ENCODE data around the gene MYCN.
"Not testable (repeated sequence)": the region's sequence is repeated elsewhere in the genome, so short reads cannot be mapped to it uniquely, and the experiment has no call there.

MYCN gene

DNA sequence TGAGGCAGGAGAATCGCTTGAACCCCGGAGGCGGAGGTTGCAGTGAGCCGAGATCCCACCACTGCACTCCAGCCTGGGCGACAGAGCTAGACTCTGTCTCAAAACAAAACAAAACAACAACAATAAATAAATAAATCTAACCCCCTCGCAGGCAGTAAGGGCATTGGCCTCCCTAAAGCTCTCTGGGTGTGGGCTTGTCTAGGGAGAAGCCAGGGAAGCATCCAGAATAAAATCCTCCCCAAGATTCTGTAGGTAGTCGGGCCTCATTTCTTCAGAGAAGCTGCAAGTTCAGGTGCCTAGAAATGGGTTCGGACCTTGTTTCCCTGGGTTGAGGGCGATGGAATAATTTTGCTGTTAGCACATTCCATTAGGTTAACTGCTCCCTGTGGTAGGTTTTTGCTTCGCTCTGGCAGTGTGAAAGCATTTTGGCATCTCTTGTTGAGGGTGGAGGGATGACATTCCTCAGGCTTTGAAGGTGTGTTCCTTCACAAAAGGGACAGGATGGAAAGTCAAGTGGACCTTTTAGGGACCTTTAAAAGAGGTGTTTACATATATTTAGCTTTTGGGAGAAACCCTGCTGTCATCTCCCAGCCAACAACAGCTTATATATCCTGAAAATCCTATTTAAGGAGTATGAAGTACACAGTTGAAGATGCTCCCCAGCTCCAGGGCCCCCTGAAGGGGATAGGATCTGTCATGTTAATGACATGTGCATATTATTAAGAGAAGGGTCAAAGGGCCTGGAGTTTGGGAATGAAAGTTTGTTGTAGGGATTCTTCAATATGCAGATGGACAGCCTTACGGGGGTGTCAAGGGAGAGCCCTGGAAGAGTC, 17.7 kb downstream of the MYCN start:
- DNase-seq (ENCODE audit: low spot score), result no peak

DNA sequence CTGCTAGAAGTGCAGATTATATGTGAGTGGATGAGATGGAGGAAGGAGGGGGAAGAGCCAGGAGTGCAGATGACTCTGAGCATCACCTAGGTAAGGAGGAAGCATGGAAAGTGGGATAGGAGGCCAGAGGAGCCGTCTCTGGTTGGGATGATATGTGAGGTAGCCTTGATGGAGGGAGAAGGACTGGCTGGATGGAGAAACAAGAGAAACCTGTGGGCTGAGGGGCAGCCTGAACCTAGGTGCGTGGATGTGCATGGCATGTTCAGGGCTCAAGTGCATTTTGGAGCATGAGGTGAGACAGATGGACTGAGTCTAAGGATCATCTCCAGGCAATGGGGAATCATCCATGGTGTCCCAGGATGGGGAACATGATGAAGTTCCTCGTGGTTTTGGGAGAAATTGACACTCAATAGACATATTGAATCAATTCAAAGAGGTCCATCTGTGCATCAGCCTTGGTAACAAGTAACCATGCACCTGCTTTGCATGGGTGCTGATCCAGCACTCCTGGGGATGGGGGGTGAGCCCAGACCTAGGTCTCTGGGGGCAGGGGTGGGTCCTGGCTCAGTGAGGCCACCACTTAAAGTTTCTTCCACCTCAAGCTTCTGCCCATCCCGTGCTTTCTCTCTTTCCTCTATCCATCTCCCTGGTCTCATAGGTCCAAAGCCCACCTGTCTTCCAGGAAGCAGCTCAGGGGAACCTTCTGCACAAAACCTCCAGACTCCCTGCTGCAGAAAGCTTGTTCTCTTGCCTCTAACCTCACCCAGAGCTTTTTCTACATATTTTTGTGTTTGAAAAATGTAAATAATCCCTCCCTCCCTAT, 19.2 kb downstream of the MYCN start:
- DNase-seq (ENCODE audit: low spot score), result no peak

DNA sequence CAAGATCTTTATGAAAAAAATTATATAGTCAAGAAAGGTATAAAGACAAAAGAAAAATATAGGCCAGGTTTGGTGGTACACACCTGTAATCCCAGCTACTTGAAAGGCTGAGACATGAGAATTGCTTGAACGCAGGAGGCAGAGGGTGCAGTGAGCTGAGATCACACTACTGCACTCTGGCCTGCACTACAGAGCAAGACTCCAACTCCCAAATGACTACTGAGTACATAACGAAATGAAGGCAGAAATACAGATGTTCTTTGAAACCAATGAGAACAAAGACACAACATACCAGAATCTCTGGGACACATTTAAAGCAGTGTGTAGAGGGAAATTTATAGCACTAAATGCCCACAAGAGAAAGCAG, 19.8 kb downstream of the MYCN start:
- DNase-seq (ENCODE audit: low spot score), result not testable (repeated sequence)

DNA sequence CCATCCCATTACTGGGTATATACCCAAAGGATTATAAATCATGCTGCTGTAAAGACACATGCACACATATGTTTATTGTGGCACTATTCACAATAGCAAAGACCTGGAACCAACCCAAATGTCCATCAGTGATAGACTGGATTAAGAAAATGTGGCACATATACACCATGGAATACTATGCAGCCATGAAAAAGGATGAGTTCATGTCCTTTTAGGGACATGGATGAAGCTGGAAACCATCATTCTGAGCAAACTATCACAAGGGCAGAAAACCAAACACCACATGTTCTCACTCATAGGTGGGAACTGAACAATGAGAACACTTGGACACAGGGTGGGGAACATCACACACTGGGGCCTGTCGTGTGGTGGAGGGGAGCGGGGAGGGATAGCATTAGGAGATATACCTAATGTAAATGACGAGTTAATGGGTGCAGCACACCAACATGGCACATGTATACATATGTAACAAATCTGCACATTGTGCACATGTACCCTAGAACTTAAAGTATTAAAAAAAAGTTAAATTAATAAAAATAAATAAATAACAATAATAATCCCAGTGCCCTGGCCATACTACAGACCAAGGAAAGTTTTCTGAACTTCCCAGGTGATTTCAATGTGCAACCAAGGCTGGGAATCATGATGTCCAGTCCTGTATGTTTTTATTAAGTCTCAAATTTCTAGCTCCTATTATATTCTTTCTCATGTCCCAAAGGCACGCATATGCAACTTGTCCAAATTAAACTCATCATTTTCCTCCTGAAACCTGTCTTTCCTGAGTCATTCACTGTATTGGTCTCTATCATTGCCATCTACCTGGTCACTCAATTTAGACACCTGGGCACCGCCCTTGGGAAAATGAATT, 23.0 kb downstream of the MYCN start:
- not testable (repeated sequence) for DNase-seq (ENCODE audit: low spot score)

DNA sequence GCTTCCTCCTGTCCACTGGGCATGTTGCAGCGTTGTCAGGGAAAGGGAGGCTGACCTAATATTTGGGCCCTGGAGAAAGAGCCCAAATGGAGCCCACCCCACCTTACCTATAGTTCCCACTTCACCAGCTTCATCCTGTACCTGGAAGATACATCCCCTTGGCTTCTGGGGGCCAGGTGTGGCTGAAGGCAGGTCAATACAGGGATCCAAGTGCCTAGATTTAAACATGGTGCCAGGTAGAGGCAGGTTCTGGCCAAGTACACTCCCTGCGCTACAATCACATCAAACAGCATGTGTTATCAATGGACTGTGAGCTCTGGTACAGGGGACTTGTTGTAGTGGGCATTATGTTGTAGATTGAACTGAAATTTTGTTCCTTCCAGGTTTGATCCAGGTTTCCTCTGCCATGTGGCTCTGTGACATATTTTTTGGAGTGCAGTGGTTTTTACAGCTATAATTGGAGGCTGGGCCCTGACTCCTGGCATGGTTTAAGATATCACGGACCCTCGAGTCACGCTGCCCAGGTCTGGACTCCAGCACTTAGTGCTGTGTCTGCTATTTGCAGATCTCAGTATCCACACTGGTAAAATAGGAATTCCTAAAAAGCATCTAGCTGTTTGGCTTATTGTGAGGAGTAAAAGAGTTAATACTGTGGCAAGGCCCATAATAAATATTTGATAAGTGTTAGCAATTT, 23.8 kb downstream of the MYCN start:
- DNase-seq (ENCODE audit: low spot score), result no peak

DNA sequence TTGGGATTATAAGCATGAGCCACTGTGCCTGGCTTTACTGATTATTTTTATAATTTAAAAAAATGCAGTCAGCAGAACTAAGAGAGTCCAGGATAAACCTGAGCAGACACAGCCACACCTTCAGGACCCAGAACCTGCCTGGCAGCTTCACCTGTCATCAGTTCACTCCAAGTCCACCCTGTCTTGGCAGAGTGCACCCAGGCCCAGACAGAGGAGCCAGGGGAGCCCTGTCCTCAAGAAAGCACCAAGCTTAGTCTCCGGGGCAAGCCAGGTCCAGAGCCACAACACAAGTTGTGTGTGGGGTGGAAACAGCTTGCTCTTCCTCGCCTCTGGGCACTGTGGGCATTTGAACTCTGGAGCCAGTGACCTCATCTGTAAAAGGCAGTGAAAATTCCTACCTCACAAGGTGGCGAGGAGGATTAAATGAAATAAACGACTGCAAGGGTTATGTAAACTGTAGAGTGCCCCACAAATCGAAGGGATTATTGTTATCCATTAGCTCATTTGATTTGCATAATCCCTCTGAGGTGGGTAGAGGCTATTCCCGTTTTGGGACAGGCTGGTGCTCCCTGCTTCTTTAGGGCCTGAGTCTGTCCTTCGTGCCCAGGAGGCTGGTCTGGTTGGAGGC, 24.7 kb downstream of the MYCN start:
- no peak for DNase-seq (ENCODE audit: low spot score)

DNA sequence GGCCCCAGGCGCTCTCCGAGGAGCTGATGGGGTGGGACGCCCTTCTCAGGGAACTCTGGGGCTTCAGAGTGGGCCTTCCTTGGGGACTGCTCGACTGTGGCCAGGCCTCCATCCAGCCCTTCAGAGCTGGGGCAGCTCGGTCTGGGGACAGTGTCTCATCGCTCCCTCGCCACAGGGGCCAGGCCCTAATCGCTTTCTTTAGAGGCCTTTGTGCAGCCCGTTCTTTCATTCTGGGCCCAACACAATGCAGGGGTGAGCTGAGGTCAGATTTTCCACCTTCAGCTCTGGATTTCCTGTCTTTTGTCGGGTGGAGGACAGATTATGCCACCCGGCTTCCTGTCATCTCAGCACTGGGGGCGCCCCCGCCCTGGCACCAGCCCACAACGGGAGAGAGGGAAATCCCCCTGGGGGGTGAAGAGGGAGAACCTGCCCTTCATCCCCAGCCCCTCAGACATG, 25.2 kb downstream of the MYCN start:
- DNase-seq (ENCODE audit: low spot score), result no peak

DNA sequence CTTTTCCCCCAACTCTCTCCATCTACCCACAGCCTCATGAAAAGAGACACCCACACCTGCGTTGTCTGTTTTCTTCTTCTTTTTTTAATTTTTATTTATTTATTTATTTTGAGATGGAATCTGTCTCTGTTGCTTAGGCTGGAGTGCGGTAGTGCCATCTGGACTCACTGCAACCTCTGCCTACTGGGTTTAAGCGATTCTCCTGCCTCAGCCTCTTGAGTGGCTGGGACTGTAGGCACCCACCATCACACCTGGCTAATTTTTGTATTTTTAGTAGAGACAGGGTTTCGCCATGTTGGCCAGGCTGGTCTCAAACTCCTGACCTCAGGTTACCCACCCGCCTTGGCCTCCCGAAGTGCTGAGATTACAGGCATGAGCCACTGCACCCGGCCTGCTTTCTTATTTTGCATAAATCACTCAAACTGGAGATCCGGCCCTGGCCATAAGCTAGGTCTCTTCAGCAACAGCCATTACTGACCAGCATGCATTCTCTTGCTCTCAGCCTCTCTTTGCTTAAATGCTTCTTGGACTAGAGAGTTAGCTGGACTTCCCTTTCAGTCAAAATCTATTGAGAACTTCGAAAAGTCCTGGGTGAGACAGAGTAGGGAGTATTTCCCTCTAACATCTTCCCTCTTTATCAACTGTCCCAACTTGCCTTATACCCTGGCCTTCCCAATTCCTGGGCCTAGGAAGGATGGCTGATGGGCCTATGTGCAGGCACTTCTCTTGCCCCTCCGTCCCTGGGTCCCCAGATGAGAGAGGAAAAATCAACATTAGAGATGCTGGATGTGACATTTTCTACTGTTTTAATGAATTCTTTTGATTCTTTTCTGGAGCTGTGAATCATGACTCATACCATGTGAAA, 27.3 kb downstream of the MYCN start:
- DNase-seq (ENCODE audit: low spot score), result no peak

DNA sequence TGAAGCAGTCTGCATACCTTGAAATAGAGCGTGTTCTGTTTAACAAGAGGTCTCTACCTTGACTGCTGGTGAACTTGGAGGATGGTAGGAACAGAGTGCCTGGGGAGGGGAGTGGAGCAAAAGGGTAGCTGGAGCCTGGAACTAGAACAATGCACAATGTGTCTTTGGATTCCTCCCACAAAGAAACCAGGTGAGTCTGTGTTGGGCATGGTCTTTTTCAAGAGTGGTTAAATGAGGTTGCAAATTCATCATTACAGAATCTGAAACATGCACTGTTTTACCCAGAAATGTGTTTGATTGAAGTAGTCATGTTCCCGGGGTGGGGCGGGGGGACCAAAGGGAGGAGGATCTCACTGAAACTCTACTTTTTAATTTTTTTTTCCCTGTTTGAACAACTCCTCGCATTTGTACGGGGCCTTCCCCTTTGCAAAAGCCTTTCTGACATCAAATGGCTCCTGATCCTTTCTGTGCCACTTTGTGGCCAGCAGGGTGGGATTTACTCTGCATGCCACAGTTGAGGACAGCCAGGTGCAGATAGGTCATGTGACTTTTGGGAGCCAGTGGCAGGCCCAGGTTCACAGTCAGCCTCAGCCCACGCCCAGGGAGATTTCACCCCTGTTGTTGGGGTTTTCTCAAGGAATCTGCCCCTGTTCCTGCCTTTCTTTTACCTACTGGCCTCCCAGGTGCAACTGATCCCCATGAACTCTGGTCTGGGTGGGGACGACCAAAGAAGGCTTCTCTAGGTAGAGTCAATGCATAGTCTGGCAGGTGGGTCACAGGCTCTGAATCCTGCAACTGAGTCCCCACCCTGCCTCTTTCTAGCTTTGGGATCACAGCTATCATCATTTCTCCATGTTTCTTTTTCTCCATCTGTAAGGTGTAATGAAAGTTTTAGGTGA, 28.2 kb downstream of the MYCN start:
- no peak for DNase-seq (ENCODE audit: low spot score)

DNA sequence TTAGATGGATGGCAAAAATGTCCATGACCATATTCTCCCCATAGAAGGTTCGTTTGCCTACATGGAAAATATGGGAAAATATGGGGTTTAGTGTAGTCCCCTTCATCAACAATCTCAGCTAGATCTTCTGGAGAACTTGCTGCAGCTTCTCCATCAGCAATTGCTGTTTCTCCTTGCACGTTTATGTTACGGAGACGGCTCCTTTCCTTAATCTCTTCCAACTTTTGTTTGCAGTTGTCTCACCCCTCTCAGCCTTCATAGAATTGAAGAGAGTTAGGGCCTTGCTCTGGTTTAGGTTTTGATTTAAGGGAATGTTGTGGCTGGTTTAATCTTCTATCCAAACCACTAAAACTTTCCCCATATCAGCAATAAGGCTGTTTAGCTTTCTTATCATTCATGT, 28.9 kb downstream of the MYCN start:
- DNase-seq (ENCODE audit: low spot score), result no peak

DNA sequence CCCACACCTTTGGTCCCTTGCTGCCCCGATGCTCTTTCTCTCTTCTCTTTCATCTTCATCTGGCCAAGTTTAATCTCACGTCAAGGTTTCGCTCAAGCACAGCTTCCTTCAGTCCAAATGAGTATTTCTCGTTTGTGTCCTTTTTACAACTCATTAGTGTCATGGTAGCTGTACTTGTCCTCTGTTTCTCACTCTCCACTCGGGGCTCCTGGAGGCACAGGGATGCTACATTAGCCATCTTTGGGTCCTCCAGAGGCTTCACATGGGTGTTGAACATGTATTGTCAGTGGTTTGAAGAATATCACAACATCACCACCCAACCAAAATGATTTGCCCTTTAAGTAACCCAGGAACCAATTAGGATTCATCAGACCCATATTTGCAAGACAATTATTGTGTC, 30.4 kb downstream of the MYCN start:
- DNase-seq (ENCODE audit: low spot score), result no peak

DNA sequence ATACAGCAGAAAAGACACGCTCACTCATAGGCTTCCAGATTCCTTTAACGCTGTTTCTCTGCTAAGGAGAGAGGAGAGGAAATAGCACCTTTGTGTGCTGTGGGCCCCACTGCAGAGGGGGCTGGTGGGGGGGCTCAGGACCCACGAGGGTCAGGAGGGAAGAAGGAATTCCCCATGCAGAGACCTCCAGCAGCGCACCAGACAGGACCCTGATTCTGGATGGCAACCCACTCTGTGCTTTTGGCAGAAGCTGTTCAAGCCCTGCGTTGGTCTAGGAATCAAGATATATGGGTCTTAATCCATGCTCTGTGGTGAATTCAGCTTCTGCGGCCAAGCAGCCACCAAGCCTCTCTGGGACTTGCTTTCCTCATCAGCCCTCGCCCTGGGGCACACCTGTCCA, 31.0 kb downstream of the MYCN start:
- DNase-seq (ENCODE audit: low spot score), result no peak

DNA sequence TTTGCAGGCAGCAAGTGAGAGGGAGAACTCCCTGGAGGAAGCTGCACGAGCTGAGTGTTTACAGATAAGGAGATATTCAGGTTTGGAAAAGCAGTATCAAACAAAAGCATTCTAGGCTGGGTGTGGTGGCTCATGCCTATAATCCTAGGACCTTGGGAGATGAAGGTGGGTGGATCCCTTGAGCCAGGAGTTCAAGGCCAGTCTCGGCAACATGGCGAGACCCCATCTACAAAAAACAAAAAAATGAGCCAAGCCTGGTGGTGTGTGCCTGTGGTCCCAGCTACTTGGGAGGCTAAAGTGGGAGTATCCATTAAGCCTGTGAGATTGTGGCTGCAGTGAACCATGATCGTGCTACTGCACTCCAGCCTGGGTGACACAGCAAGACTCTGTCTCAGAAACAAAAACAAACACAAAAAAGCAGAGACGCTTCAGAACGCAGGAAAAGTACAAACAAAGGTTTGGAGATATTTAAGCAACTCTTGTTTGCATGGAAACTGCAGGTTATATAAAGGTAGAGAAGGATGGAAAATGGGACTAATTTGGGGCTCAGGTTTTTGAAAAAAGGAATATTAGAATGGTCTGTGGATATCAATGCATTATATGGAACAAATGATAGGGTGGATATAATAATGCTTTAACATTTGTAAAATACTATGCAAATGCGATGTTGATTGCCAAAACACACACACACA, 31.6 kb downstream of the MYCN start:
- no peak for DNase-seq (ENCODE audit: low spot score)

DNA sequence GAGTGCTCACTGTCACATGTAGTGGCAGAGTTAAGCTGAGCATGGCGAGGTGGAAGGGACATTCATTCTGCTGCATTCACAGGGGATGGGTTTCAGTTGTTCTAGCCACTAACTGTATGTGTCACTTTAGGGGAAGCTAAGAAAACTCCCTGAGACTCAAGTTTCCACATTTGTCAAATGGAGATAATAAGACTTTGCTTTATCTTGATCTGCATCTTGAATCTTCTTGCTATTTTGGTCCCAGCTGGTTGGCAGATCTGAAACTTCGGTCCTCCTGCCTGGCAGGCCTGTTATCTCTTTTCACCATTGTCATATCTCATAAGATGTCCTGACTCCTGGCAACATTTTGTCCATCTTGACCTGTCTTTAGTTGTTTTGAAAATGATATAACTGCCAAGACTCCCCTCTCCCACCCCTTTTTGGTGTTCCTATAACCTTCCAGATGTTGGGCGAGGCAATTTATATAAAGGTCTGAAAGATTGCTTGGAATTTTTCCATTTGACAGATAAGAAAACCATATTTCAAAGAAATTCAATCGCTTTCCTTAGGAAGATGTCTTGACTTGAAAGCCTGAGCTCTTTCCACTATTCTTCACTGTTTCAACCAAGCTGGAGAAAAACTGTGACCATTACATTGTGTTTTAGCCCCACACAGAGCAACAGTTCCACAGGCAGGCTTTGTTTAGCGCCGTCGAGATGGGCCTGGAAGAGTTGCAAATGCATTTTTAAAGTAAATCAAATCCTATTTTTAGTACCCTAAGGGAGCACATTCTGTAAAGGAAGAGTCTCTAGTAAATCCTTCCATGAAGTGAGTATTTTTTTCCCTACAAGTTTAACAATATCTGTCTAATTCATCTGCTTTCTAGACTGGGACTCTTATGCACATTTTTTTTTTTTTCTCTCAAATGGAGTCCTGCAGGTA, 33.4 kb downstream of the MYCN start:
- no peak for DNase-seq (ENCODE audit: low spot score)

DNA sequence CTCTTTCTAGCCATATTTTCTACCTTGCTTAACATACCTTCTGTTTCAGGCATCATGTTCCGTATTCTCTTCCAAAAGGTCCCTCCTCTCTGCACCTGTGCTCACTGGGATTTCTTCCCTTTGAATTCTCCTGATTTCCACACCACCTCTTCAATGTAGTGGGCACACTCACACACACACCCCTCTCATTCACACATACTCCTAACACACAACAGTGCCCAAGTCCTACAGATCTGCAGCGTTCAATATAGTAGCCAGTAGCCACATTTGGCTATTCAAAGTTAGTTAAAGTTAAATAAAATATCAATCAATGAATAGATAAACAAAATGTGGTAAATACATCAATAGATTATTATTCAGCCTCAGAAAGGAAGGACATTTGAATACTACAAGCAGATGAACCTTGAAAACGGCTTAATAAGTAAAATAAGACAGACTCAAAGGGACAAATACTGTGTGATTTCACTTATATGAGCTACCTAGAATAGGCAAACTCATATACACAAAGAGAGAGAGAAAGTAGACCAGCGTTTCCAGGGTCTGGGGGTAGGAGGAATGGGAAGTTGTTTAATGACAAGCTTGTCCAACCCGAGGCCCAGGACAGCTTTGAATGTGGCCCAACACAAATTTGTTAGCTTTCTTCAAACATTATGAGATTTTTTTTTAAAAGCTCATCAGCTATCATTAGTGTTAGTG, 34.4 kb downstream of the MYCN start:
- no peak for DNase-seq (ENCODE audit: low spot score)

DNA sequence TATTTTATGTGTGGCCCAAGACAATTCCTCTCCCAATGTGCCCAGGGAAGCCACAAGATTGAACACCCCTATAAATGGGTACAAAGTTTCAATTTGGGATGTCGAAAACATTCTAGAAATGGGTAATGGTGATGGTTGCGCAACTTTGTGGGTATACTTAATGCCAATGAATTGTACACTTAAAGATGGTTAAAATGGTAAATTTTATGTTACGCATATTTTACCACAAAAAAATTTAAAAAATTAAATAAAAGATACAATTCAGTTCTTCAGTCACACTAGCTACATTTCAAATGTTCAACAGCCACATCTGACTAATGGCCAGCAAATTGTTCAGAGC, 34.9 kb downstream of the MYCN start:
- DNase-seq (ENCODE audit: low spot score), result no peak

DNA sequence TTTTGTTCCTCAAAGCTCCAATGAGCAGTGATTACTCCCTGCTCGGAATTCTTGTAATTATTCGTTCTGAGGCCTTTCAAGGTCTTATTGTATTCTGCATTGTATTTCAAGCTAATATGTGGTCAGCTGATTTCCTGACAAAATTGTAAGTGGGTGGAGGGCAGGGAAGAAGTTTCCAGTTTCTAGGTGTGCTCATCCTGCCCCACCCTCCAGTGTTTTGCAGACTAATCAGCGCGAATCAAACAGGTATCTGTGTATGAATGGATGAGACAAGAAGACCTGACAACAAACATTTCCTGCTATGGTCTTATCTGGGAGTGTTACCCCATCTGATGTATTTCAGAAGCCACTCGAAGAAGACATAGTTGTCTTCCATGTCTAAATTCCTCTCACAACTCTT, 35.3 kb downstream of the MYCN start:
- DNase-seq (ENCODE audit: low spot score), result no peak
